MCF 10A (cell line): ENCODE data around the gene RAD51B. TPM values are rescaled to one million over a fixed set of nuclear protein-coding genes. Genes with fewer than 3 reads are reported as not detected.
A peak's percentile ranks its signal among the peaks of the same experiment; 100 is the strongest.

ENCODE experiments used
- BruUV-seq: library from RNA; stranded (reverse); fragments of 400-500 nt; replicated peaks from 2 replicates; lab custom pipeline; 2021; lab: Mats Ljungman, UMichigan
- CTCF ChIA-PET: fragments of 300-600 bp; sonication (Branson Sonifier 250); formaldehyde crosslinking; extraction: SDS; loops from one replicate; lab custom pipeline; 2021; ENCODE audit warnings: antibody characterized with exemption, inconsistent platforms; lab: Yijun Ruan, JAX
- POLR2A ChIA-PET: fragments of 300-600, 350-650 bp; sonication (Branson Sonifier 250); formaldehyde crosslinking; extraction: SDS; loops from one replicate; lab custom pipeline; 2020; ENCODE audit warnings: antibody characterized with exemption, inconsistent platforms; lab: Yijun Ruan, JAX
- DNase-seq: peaks from one replicate; pipeline ENCODE4 v3.0.0-alpha.2; 2018; ENCODE audit not compliant: unreplicated experiment
- H3K27ac Mint-ChIP-seq: one replicate; pipeline ENCODE4 v1.8.0; 2022; ENCODE audit warnings: mild to moderate bottlenecking, low read depth, mixed read lengths; ENCODE audit not compliant: unreplicated experiment
- H3K27me3 Mint-ChIP-seq: one replicate; pipeline ENCODE4 v1.8.0; 2022; ENCODE audit warnings: mixed read lengths; ENCODE audit not compliant: insufficient read depth, unreplicated experiment
- H3K36me3 Mint-ChIP-seq: one replicate; pipeline ENCODE4 v1.8.0; 2022; ENCODE audit warnings: mild to moderate bottlenecking, moderate library complexity, mixed read lengths; ENCODE audit not compliant: insufficient read depth, unreplicated experiment
- H3K4me1 Mint-ChIP-seq: one replicate; pipeline ENCODE4 v1.8.0; 2022; ENCODE audit warnings: mixed read lengths; ENCODE audit not compliant: insufficient read depth, unreplicated experiment
- H3K4me3 Mint-ChIP-seq: one replicate; pipeline ENCODE4 v1.8.0; 2022; ENCODE audit warnings: mild to moderate bottlenecking, moderate library complexity, mixed read lengths; ENCODE audit not compliant: unreplicated experiment
- H3K9me3 Mint-ChIP-seq: one replicate; pipeline ENCODE4 v1.8.0; 2022; ENCODE audit warnings: mixed read lengths; ENCODE audit not compliant: unreplicated experiment
- CTCF ChIP-seq: fragments of 200-600 bp; IDR thresholded peaks from one replicate; pipeline ENCODE4 v1.8.0; 2022; ENCODE audit warnings: antibody characterized with exemption, mild to moderate bottlenecking; ENCODE audit not compliant: unreplicated experiment
- intact Hi-C: fragments of 100-400 bp; cut with micrococcal nuclease; formaldehyde crosslinking; loops from 2 replicates; pipeline ENCODE4 v1.14.1; 2022
- total RNA-seq: library from RNA; stranded (reverse); gene quantifications from 2 replicates; pipeline ENCODE4 v1.2.3, GENCODE V29; 2022

The RAD51B gene
- total RNA-seq, 1 experiment from 2014 or later = 14.6 TPM

- no peak for TF ChIP-seq CTCF
- Mint-ChIP-seq H3K4me3 (no peak overlapping the region), H3K9me3 (no peaks in the 10 kb centered on the region), H3K27ac (peak overlapping the region; percentile 17), H3K4me1 (peaks cover 13% of the 10 kb centered on the region), H3K27me3 (no peaks in the 10 kb centered on the region), H3K36me3 (no peaks in the 10 kb centered on the region)
- CTCF ChIA-PET = no interaction called here
- BruUV-seq = no TSS peak
- intact Hi-C loops = no loop called here
- DNase-seq = no peak
- POLR2A ChIA-PET = no interaction called here
Measured at GRCh38 chr14:67999290-67999689, 179.7 kb downstream of the RAD51B start.

- no TSS peak for BruUV-seq
- DNase-seq = peak; percentile 28
- no peak for TF ChIP-seq CTCF
- ChIA-PET POLR2A (interaction anchor here (1.1 kb wide), 1 partner anchor 11 kb away, joined by 4 read pairs; no protein-coding TSS in a partner anchor), CTCF (no interaction called here)
- H3K4me3 Mint-ChIP-seq = no peak overlapping the region
- H3K9me3 Mint-ChIP-seq = no peaks in the 10 kb centered on the region
- no peaks in the 10 kb centered on the region for H3K27me3 Mint-ChIP-seq
- peak overlapping the region; percentile 17 for H3K27ac Mint-ChIP-seq
- H3K4me1 Mint-ChIP-seq = peaks cover 13% of the 10 kb centered on the region
- intact Hi-C loops = no loop called here
- no peaks in the 10 kb centered on the region for H3K36me3 Mint-ChIP-seq
Measured at GRCh38 chr14:67999705-68000384, 180.3 kb downstream of the RAD51B start.

- Mint-ChIP-seq H3K36me3 (no peaks in the 10 kb centered on the region), H3K27ac (no peak overlapping the region), H3K4me1 (peaks cover 13% of the 10 kb centered on the region), H3K27me3 (no peaks in the 10 kb centered on the region), H3K4me3 (no peak overlapping the region), H3K9me3 (no peaks in the 10 kb centered on the region)
- no peak for DNase-seq
- TF ChIP-seq CTCF = no peak
- ChIA-PET CTCF (no interaction called here), POLR2A (interaction anchor here (0.6 to 1.1 kb wide), 2 partner anchors 12 to 211 kb away, joined by 4 to 6 read pairs; no protein-coding TSS in a partner anchor)
- no TSS peak for BruUV-seq
- intact Hi-C loops = no loop called here
Measured at GRCh38 chr14:68000511-68000910, 180.9 kb downstream of the RAD51B start.

- Mint-ChIP-seq H3K27ac (no peak overlapping the region), H3K36me3 (no peaks in the 10 kb centered on the region), H3K27me3 (no peaks in the 10 kb centered on the region), H3K4me1 (peaks cover 4% of the 10 kb centered on the region), H3K4me3 (no peak overlapping the region), H3K9me3 (no peaks in the 10 kb centered on the region)
- POLR2A ChIA-PET = no interaction called here
- CTCF ChIA-PET = no interaction called here
- intact Hi-C loops = no loop called here
- DNase-seq = no peak
- BruUV-seq = no TSS peak
- TF ChIP-seq CTCF = no peak
Measured at GRCh38 chr14:68008491-68008890, 188.9 kb downstream of the RAD51B start.
